Fibroblast of pulmonary artery (primary cell): ENCODE data around the gene PNKD.

Source experiments
- DNase-seq: peaks from one replicate; pipeline ENCODE4 v3.0.0-alpha.2; 2010; ENCODE audit warnings: low read depth
- H3K4me3 ChIP-seq: replicated peaks from 2 replicates; pipeline ENCODE4 v1.5.1; 2011; ENCODE audit warnings: low read depth, mild to moderate bottlenecking, control low read depth, low read length, moderate library complexity
- TF ChIP-seq, protein P1 (sequence below): IDR thresholded peaks from 2 replicates; pipeline ENCODE4 v1.5.1; 2011; ENCODE audit warnings: mild to moderate bottlenecking, control low read depth, low read length, inconsistent platforms; ENCODE audit errors: missing control alignments

PNKD gene

GRCh38 chr2:218238887-218239286 is 31.4 kb upstream of the PNKD start:
- H3K4me3 ChIP-seq: no peak overlapping the region
- DNase-seq: no peak
- TF ChIP-seq, protein P1, sequence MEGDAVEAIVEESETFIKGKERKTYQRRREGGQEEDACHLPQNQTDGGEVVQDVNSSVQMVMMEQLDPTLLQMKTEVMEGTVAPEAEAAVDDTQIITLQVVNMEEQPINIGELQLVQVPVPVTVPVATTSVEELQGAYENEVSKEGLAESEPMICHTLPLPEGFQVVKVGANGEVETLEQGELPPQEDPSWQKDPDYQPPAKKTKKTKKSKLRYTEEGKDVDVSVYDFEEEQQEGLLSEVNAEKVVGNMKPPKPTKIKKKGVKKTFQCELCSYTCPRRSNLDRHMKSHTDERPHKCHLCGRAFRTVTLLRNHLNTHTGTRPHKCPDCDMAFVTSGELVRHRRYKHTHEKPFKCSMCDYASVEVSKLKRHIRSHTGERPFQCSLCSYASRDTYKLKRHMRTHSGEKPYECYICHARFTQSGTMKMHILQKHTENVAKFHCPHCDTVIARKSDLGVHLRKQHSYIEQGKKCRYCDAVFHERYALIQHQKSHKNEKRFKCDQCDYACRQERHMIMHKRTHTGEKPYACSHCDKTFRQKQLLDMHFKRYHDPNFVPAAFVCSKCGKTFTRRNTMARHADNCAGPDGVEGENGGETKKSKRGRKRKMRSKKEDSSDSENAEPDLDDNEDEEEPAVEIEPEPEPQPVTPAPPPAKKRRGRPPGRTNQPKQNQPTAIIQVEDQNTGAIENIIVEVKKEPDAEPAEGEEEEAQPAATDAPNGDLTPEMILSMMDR: no peak

DNA sequence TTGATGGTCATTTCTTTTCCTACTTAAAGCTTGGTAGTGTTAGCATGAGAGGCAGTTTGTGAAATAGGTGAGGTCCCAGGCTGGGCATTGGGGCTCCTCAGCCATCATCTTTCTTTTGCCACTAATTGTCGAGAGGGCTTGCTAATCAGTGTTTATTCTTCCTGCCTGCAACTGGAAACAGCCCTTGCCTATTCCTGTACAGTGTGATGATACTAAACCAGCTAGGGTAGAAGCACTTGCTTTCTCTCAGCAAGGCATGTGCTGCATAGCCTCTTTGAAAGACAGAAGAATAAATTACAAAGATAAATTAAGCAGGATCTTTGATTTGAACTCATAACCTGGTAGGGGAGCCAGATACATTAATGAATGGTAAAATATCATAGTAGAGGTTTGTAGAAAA is 26.1 kb upstream of the PNKD start:
- TF ChIP-seq, protein P1: no peak
- H3K4me3 ChIP-seq: no peak overlapping the region
- DNase-seq: no peak

- no peak for DNase-seq
- TF ChIP-seq, protein P1: no peak
- H3K4me3 ChIP-seq: no peak overlapping the region
Measured at GRCh38 chr2:218244665-218245064, 25.7 kb upstream of the PNKD start.

- TF ChIP-seq, protein P1: no peak
- DNase-seq: no peak
- no peak overlapping the region for H3K4me3 ChIP-seq
Measured at GRCh38 chr2:218245214-218245613, 25.1 kb upstream of the PNKD start.

- no peak overlapping the region for H3K4me3 ChIP-seq
- DNase-seq: no peak
- TF ChIP-seq, protein P1: no peak
Measured at GRCh38 chr2:218249691-218250090, 20.6 kb upstream of the PNKD start.

- H3K4me3 ChIP-seq: no peak overlapping the region
- DNase-seq: no peak
- TF ChIP-seq, protein P1: no peak
Measured at GRCh38 chr2:218252509-218253231, 17.6 kb upstream of the PNKD start.

- TF ChIP-seq, protein P1: no peak
- DNase-seq: no peak
- no peak overlapping the region for H3K4me3 ChIP-seq
Measured at GRCh38 chr2:218253232-218253625, 17.1 kb upstream of the PNKD start.
